Ovary (tissue), 9 donors: Measurements from ENCODE around the gene NUP210. TPM values are rescaled to one million over a fixed set of nuclear protein-coding genes. Genes with fewer than 3 reads are reported as not detected.
"Not testable (repeated sequence)": the region's sequence is repeated elsewhere in the genome, so short reads cannot be mapped to it uniquely, and the experiment has no call there.

Source experiments
- DNase-seq, 5 donors: peaks; one replicate each; pipeline ENCODE4 v3.0.0-alpha.2; 2019 to 2020
- H3K27ac ChIP-seq, 2 donors: fragments of 200-600 bp; one replicate each; pipeline versions ENCODE4 v1.5.1 to v1.8.0; 2019 to 2022
- H3K27me3 ChIP-seq: fragments of 200-600 bp; one replicate; pipeline ENCODE4 v1.8.0; 2022
- H3K36me3 ChIP-seq: fragments of 200-600 bp; sonication (generic); one replicate; pipeline ENCODE4 v1.5.1; 2019
- H3K4me1 ChIP-seq: one replicate; pipeline ENCODE4 v1.8.1; 2013; ENCODE audit warnings: mild to moderate bottlenecking, moderate library complexity; ENCODE audit not compliant: insufficient read depth
- H3K4me3 ChIP-seq: fragments of 200-600 bp; sonication (generic); one replicate; pipeline ENCODE4 v1.5.1; 2017
- H3K9me3 ChIP-seq, 2 donors: fragments of 200-600 bp in 1 of 2; sonication (generic) in 1 of 2; one replicate each; pipeline versions ENCODE4 v1.5.1 to v1.8.1; 2013 to 2019; ENCODE audit warnings: mild to moderate bottlenecking in 1 of 2, moderate library complexity in 1 of 2
- CTCF ChIP-seq, 3 donors: fragments of 450-650 bp in 2 of 3; fragments of 200-600 bp in 1 of 3; IDR thresholded peaks; one replicate each; pipeline versions ENCODE4 v1.5.1 to v1.8.0; 2016 to 2022; ENCODE audit warnings: antibody characterized with exemption in 3 of 3, mild to moderate bottlenecking in 1 of 3
- EP300 ChIP-seq: sonication (generic); formaldehyde crosslinking; IDR thresholded peaks from one replicate; pipeline ENCODE4 v1.6.1; 2017; ENCODE audit warnings: antibody characterized with exemption
- POLR2A ChIP-seq: fragments of 450-650 bp; IDR thresholded peaks from one replicate; pipeline ENCODE4 v1.6.1; 2017; ENCODE audit warnings: antibody characterized with exemption, mild to moderate bottlenecking, moderate library complexity
- WGBS, 3 donors: extraction: QIAGEN DNeasy Blood & Tissue Kit in 1 of 3; methylation state at CpG; one replicate each; pipeline versions ENCODE4 v1.1.5 to v1.1.7; 2013 to 2017; 5-methylcytosine and 5-hydroxymethylcytosine counted together
- intact Hi-C, 4 donors: fragments of 100-400 bp; cut with DNase I; formaldehyde crosslinking; loops; one replicate each; pipeline versions ENCODE4 v1.11.0 to v1.15.1; 2022 to 2023
- polyA plus RNA-seq, 2 donors: library from polyadenylated mRNA; stranded (reverse); fragments of 200-250 nt in 1 of 2; fragments of 350-450 nt in 1 of 2; fragmentation: Illumina TruSeq in 1 of 2; extraction: RNeasy Lipid Tissue Mini Kit (QIAGEN cat#74804) in 1 of 2; gene quantifications; one replicate each; pipeline ENCODE4 v1.2.3, GENCODE V29; 2013 to 2014
- total RNA-seq, 7 donors: library from RNA; depleted of rRNA in 2 of 7; stranded (reverse); fragments of >200 nt in 2 of 7; fragmentation: NEBNext Ultra II Directional in 3 of 7; extraction: Animal tissue kit (Norgen Biotek cat#: 25700) in 3 of 7; gene quantifications; one replicate each; pipeline versions ENCODE4 v1.1.0 to v1.2.4, GENCODE V29; 2016 to 2023
- donor health status: DM: no; HTN: no; CAD: no; lungs with moderate emphysema.
- donor health status: DM: no; HTN: no; CAD: no.
- donor health status: Bipolar disorder and iron deficiency.
- donor health status: DM: yes; HTN: yes; CAD: no.
- donor health status: DM: no; HTN: no; CAD: no.
- donor health status: DM: yes; HTN: yes; CAD: no.

The NUP210 gene
- total and polyA plus RNA-seq, 9 donors: 1.4 to 5.8 (median 3.2) TPM

GRCh38 chr3:13385373-13385965 is 34.7 kb downstream of the NUP210 start:
- Histone ChIP-seq H3K27ac (no peak overlapping the region), H3K36me3 (no peaks in the 10 kb centered on the region)
- TF ChIP-seq EP300: no peak

GRCh38 chr3:13380971-13381370 is 39.2 kb downstream of the NUP210 start:
- intact Hi-C loops: no loop called here
- Histone ChIP-seq H3K4me1 (no peaks in the 10 kb centered on the region), H3K36me3 (no peaks in the 10 kb centered on the region), H3K27me3 (no peaks in the 10 kb centered on the region), H3K27ac (no peak overlapping the region), H3K4me3 (no peak overlapping the region), H3K9me3 (no peaks in the 10 kb centered on the region)
- TF ChIP-seq CTCF (IDR thresholded peaks at IDR 0.05): no peak
- TF ChIP-seq EP300: no peak
- no peak for TF ChIP-seq POLR2A
- no peak for DNase-seq

More at GRCh38 chr3:13385373-13385965, 34.7 kb downstream of the NUP210 start:
- no peak overlapping the region for H3K4me3 ChIP-seq
- intact Hi-C loops: no loop called here
- DNase-seq: no peak
- 63 to 70% (median 63%) methylated on average over 3 of the region's 3 CpGs for WGBS, 3 donors
- no peaks in the 10 kb centered on the region for H3K27me3 ChIP-seq
- H3K4me1 ChIP-seq: no peaks in the 10 kb centered on the region
- no peaks in the 10 kb centered on the region for H3K9me3 ChIP-seq

- Histone ChIP-seq H3K27me3 (no peaks in the 10 kb centered on the region), H3K36me3 (no peaks in the 10 kb centered on the region), H3K4me1 (no peaks in the 10 kb centered on the region), H3K9me3 (no peaks in the 10 kb centered on the region), H3K4me3 (no peak overlapping the region), H3K27ac (no peak overlapping the region)
- 53 to 64% (median 59%) methylated on average over 20 of the region's 20 CpGs for WGBS, 3 donors
- intact Hi-C loops: no loop called here
- peak in 1 of 5 donors; percentile 20 for DNase-seq
- TF ChIP-seq CTCF (IDR thresholded peaks at IDR 0.05) (no peak), EP300 (no peak), POLR2A (no peak)
These were observed 40.8 kb downstream of the NUP210 start for GRCh38 chr3:13379201-13379830.

GRCh38 chr3:13378155-13378554 is 42.0 kb downstream of the NUP210 start:
- intact Hi-C loops: no loop called here
- no peak overlapping the region for H3K4me3 ChIP-seq
- WGBS, 3 donors: 93 to 96% (median 94%) methylated on average over 5 of the region's 5 CpGs
- no peak for TF ChIP-seq CTCF (IDR thresholded peaks at IDR 0.05)
- TF ChIP-seq POLR2A: no peak
- no peak for TF ChIP-seq EP300
- H3K27me3 ChIP-seq: no peaks in the 10 kb centered on the region
- DNase-seq: no peak
- no peaks in the 10 kb centered on the region for H3K9me3 ChIP-seq
- no peaks in the 10 kb centered on the region for H3K36me3 ChIP-seq
- H3K27ac ChIP-seq: no peak overlapping the region
- no peaks in the 10 kb centered on the region for H3K4me1 ChIP-seq

- H3K4me1 ChIP-seq, intact Hi-C loops, H3K9me3 ChIP-seq, H3K27me3 ChIP-seq, H3K4me3 ChIP-seq, H3K27ac ChIP-seq, DNase-seq, H3K36me3 ChIP-seq: not testable (repeated sequence)
- WGBS, 3 donors: 95 to 98% (median 96%) methylated on average over 2 of the region's 2 CpGs
These were observed 42.4 kb downstream of the NUP210 start for GRCh38 chr3:13377741-13378140.
